Ishikawa (cell line): ENCODE data around the gene CEP112.

Source experiments
- CEBPB ChIP-seq: IDR thresholded peaks from 2 replicates; pipeline ENCODE4 v1.6.1; 2012
- CREB1 ChIP-seq: IDR thresholded peaks from 2 replicates; pipeline ENCODE4 v1.6.1; 2012; ENCODE audit warnings: low read depth
- EGR1 ChIP-seq: IDR thresholded peaks from 2 replicates; pipeline ENCODE4 v1.6.1; 2012
- EP300 ChIP-seq: IDR thresholded peaks from 2 replicates; pipeline ENCODE4 v1.6.1; 2012; ENCODE audit warnings: borderline replicate concordance
- FOXM1 ChIP-seq: IDR thresholded peaks from 2 replicates; pipeline ENCODE4 v1.6.1; 2012; ENCODE audit warnings: low read depth, borderline replicate concordance
- NFIC ChIP-seq: IDR thresholded peaks from 2 replicates; pipeline ENCODE4 v1.6.1; 2012
- RAD21 ChIP-seq: IDR thresholded peaks from 2 replicates; pipeline ENCODE4 v1.6.1; 2012; ENCODE audit warnings: low read depth
- TAF1 ChIP-seq: IDR thresholded peaks from 2 replicates; pipeline ENCODE4 v1.6.1; 2012; ENCODE audit warnings: low read depth, mild to moderate bottlenecking
- TCF12 ChIP-seq: IDR thresholded peaks from 2 replicates; pipeline ENCODE4 v1.6.1; 2012; ENCODE audit warnings: low read depth
- TEAD4 ChIP-seq: IDR thresholded peaks from 2 replicates; pipeline ENCODE4 v1.6.1; 2012
- YY1 ChIP-seq: IDR thresholded peaks from 2 replicates; pipeline ENCODE4 v1.6.1; 2012; ENCODE audit warnings: low read depth
- ZBTB7A ChIP-seq: IDR thresholded peaks from 2 replicates; pipeline ENCODE4 v1.6.1; 2012; ENCODE audit warnings: low read depth
- TF ChIP-seq, protein P1 (sequence below): IDR thresholded peaks from 2 replicates; pipeline ENCODE4 v1.6.1; 2012
- TF ChIP-seq, protein P2 (sequence below): IDR thresholded peaks from 2 replicates; pipeline ENCODE4 v1.6.1; 2012
- TF ChIP-seq, protein P3 (sequence below): IDR thresholded peaks from 2 replicates; pipeline ENCODE4 v1.6.1; 2012; ENCODE audit warnings: low read depth, mild to moderate bottlenecking

CEP112 gene

DNA sequence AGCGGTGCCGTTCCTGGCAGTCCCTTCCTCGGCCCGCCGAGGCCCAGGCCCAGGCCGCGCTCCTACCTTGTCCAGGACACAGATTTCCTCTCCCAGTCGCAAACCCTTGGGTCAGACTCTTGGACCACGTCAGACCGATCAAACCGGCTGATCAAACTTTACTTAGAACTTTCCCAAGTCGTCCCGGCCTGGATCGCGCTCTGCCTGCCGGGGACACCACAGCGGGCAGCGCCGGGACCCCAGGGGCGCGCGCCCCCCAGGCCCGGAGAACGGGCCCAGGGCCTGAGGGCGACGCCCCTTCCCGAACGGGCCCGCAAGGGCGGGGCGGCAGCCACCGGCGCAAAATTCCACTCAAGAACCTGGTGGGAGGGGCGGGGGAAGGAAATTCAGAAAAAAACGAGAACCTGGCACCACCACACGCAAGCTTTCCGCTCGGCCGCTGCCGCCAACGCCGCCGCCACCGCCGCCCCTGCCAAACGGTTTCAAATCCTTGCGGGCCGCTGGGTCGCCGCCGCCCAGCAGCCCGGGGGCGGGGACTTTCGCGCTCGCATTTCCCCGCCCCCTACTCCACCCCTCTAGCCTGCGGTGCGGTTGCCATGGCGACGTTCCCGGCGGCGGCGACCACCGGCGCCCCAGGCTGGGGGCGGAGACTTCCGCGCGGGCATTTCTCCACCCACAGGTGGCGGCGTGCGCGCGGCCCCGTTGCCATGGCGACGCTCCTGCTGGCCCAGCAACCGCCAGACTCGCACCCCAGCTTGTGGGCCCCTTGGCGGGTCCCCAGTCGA lies at the start of gene CEP112:
CEP112 (minus strand) TSS at position 541 of the 785 bp plus-strand sequence.
- TF ChIP-seq TAF1, result no peak
- no peak for TF ChIP-seq CREB1
- TF ChIP-seq RAD21, result no peak
- TF ChIP-seq TCF12, result peak; percentile 7; the same call in 1 of the 2 replicates
- TF ChIP-seq, protein P1, sequence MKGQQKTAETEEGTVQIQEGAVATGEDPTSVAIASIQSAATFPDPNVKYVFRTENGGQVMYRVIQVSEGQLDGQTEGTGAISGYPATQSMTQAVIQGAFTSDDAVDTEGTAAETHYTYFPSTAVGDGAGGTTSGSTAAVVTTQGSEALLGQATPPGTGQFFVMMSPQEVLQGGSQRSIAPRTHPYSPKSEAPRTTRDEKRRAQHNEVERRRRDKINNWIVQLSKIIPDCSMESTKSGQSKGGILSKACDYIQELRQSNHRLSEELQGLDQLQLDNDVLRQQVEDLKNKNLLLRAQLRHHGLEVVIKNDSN, result no peak
- no peak for TF ChIP-seq TEAD4
- TF ChIP-seq, protein P2, sequence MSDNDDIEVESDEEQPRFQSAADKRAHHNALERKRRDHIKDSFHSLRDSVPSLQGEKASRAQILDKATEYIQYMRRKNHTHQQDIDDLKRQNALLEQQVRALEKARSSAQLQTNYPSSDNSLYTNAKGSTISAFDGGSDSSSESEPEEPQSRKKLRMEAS, result peak; percentile 42; the same call in 1 of the 2 replicates
- peak; percentile 56 for TF ChIP-seq EGR1
- TF ChIP-seq, protein P3, sequence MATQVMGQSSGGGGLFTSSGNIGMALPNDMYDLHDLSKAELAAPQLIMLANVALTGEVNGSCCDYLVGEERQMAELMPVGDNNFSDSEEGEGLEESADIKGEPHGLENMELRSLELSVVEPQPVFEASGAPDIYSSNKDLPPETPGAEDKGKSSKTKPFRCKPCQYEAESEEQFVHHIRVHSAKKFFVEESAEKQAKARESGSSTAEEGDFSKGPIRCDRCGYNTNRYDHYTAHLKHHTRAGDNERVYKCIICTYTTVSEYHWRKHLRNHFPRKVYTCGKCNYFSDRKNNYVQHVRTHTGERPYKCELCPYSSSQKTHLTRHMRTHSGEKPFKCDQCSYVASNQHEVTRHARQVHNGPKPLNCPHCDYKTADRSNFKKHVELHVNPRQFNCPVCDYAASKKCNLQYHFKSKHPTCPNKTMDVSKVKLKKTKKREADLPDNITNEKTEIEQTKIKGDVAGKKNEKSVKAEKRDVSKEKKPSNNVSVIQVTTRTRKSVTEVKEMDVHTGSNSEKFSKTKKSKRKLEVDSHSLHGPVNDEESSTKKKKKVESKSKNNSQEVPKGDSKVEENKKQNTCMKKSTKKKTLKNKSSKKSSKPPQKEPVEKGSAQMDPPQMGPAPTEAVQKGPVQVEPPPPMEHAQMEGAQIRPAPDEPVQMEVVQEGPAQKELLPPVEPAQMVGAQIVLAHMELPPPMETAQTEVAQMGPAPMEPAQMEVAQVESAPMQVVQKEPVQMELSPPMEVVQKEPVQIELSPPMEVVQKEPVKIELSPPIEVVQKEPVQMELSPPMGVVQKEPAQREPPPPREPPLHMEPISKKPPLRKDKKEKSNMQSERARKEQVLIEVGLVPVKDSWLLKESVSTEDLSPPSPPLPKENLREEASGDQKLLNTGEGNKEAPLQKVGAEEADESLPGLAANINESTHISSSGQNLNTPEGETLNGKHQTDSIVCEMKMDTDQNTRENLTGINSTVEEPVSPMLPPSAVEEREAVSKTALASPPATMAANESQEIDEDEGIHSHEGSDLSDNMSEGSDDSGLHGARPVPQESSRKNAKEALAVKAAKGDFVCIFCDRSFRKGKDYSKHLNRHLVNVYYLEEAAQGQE, result no peak
- no peak for TF ChIP-seq EP300
- no peak for TF ChIP-seq NFIC
- no peak for TF ChIP-seq CEBPB
- TF ChIP-seq ZBTB7A, result peak; percentile 92
- TF ChIP-seq YY1, result no peak
- TF ChIP-seq FOXM1, result no peak

DNA sequence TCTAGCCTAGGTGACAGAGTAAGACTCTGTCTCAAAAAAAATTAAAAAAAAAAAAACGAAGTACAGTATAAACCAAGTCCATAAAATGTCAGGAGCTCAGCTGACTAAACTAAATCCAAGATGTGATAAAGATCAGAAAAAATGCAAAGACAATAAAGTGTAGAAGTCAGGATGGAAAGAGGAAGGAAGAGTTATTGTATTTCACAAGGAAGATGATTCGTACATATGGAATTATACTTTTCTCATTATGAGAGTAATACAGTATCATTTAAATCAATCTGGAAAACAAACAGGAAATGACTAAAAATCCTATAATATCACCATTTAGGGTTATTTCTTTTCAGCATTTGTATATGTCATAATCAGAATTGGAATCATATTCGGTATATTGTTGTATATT lies 48.7 kb upstream of the CEP112 start:
- TF ChIP-seq ZBTB7A, result no peak
- no peak for TF ChIP-seq RAD21
- no peak for TF ChIP-seq CEBPB
- TF ChIP-seq, protein P3, result no peak
- no peak for TF ChIP-seq CREB1
- TF ChIP-seq TEAD4, result no peak
- TF ChIP-seq, protein P1, result no peak
- no peak for TF ChIP-seq TCF12
- no peak for TF ChIP-seq EGR1
- no peak for TF ChIP-seq YY1
- no peak for TF ChIP-seq NFIC
- TF ChIP-seq TAF1, result no peak
- no peak for TF ChIP-seq FOXM1
- no peak for TF ChIP-seq EP300
- TF ChIP-seq, protein P2, result no peak

DNA sequence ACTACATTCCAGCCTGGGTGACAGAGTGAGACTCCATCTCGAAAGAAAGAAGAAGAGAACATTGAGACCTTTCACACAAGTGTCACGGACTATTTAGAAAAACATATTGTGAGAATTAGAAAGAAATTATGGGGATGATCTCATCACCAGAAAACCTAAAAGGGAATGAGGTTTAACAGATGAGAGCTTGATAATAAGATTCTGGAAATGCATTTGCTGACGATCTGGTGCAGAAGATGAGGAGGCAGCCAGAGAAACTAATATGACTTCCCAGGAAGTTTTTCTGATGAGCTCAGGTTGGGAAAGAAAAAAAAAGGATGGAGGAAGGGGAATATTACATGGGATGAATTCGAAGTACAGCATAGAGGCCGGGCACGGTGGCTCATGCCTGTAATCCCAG lies 48.1 kb upstream of the CEP112 start:
- TF ChIP-seq NFIC (no peak), RAD21 (no peak), TEAD4 (no peak), CEBPB (no peak), EP300 (no peak), TCF12 (no peak), TAF1 (no peak), ZBTB7A (no peak), EGR1 (no peak)
- TF ChIP-seq, protein P3, result no peak
- TF ChIP-seq, protein P2, result no peak

DNA sequence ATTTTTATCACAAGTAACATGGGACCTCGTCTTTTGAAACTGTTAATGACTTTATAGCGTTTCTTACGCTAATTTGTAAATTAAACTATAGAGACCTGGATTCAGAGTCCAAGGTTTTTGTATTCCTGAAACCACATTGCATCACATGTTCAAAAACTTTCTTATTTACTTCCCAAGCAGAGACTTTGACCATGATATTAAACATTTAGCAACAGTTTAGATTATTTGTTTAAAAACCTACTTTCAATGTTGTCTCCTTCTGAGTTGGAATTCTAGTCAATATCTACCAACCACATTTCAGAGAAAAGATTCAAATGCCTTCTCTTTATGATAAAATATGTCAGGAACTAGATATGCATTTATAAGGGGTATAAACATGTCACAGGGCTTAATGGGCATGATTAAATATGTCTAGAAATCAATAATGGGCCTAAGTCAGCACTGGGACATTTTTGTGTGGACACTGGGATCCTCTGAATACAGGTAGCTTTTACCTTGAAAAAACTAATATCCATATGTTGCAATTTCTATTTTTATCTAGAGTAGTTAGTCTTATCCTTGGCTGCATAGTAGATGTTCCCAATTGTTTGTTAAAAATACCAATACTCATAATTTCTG lies 43.6 kb upstream of the CEP112 start:
- TF ChIP-seq YY1 (no peak), NFIC (no peak)
- TF ChIP-seq, protein P3, result no peak
